Measurements from ENCODE around the gene CHPF.

Gene CHPF

GRCh38 chr2:219551441-219552381 is 8.1 kb upstream of the CHPF start:
- DNase-seq (ENCODE audit: low spot score) = no peak

- DNase-seq (ENCODE audit: low spot score) = no peak
Measured at GRCh38 chr2:219549619-219550018, 6.0 kb upstream of the CHPF start.

DNA sequence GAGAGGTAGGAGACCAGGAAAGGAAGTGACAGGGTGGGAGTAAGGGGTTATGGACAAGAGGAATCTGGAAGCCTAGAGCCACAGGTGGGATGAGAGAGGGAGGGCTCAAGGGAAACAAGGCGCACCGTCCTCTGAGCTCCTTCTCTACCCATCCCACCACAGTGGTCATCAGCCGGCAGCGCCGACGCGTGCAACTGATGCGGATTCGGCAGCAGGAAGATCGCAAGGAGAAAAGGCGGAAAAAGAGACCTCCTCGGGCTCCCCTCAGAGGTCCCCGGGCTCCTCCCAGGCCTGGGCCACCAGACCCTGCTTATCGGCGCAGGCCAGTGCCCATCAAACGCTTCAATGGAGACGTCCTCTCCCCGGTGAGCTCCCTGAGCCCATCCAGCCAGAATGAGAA is 5.4 kb upstream of the CHPF start:
- DNase-seq (ENCODE audit: low spot score) = no peak

DNA sequence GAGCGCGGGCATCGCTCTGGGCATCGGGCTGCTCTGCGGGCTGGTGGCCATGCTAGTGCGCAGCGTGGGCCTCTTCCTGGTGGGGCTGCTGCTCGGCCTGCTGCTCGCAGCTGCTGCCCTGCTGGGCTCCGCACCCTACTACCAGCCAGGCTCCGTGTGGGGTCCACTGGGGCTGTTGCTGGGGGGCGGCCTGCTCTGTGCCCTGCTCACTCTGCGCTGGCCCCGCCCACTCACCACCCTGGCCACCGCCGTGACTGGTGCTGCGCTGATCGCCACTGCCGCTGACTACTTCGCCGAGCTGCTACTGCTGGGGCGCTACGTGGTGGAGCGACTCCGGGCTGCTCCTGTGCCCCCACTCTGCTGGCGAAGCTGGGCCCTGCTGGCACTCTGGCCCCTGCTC is 4.0 kb upstream of the CHPF start:
- no peak for DNase-seq (ENCODE audit: low spot score)

- no peak for DNase-seq (ENCODE audit: low spot score)
Measured at GRCh38 chr2:219545943-219546352, 2.3 kb upstream of the CHPF start.

GRCh38 chr2:219545295-219545942 is 1.8 kb upstream of the CHPF start:
- no peak for DNase-seq (ENCODE audit: low spot score)

DNA sequence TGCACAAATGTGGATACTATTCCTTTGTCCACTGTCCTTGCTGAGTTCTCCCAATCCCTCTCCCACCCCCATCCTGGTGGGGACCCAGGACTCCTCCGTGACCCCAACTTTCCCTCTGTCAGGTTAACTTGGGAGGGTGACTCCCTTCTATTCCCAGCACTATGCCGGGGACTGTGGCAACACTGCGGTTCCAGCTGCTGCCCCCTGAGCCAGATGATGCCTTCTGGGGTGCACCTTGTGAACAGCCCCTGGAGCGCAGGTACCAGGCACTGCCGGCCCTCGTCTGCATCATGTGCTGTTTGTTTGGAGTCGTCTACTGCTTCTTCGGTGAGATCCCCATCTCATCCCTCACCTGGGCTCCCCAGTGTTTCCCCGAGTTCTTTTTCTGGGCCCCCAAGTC is 958 bp upstream of the CHPF start:
- DNase-seq (ENCODE audit: low spot score) = no peak

- no peak for DNase-seq (ENCODE audit: low spot score)
Measured at GRCh38 chr2:219542931-219543595, 546 bp downstream of the CHPF start.

DNA sequence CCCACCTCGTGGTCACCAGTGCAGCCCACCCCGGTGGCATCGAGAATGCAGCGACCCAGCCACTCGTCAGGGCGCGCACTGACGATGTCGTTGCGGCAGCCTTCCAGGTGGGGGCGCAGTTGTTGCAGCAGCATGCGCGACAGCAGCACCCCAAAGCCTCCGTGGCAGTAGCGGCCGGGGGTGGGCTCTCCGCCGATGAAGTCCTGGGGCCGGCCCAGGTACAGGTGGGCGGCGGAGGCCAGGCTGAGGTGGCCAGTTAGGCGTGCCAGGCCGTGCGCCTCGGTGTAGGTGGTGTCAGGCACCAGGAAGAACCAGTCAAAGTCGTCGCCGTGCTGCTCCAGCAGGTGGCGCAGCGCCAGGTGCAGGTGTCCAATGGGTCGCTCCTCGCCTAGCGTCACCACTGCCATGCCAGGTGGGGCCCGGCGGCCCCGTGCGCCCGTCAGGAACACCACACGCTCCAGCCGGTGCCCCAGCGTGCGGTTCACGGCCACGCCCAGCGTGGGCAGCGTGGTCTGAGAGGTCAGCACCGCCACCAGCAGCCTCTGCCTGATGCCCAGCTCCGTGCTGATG is 1.9 kb downstream of the CHPF start:
- DNase-seq (ENCODE audit: low spot score) = peak; percentile 90

DNA sequence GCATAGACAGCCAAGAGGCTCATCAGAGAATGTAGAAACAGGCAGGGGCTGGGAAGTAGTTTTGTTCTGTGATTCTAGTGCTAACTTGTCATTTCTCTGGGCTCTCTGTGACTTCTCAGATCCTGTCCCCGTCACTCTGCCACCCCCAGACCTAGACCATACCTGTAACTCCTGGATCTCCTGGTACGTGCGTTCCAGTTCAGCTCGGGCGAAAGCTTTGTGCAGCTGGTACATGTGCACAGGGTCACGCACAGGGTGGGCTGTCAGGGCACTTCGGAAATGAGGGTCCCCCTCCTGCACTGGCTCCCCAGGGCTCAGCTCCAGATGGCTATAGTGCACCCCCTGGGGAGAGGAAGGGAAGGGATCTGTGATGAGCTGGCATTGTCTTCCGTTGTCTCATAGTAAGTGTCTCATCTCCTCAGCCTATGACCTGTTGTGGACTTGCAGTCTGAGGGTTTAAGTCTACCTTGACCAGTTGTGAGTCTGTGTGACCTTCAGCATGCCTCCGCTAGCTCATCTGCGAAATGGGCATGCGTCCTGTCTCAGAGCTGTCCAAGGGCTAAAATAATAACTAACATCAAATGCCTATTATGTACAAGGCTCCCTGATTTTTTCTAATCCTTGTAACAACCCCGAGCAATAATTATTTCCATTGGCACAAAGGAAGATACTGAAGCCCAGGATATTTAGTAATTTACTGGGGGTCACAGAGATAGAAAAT is 2.7 kb downstream of the CHPF start:
- no peak for DNase-seq (ENCODE audit: low spot score)

- no peak for DNase-seq (ENCODE audit: low spot score)
Measured at GRCh38 chr2:219539926-219540678, 3.5 kb downstream of the CHPF start.

- DNase-seq (ENCODE audit: low spot score) = no peak
Measured at GRCh38 chr2:219538956-219539788, 4.4 kb downstream of the CHPF start.

GRCh38 chr2:219538504-219538951 is 5.1 kb downstream of the CHPF start:
- DNase-seq (ENCODE audit: low spot score) = no peak

GRCh38 chr2:219537657-219538488 is 5.7 kb downstream of the CHPF start:
- peak; percentile 32 for DNase-seq (ENCODE audit: low spot score)

DNA sequence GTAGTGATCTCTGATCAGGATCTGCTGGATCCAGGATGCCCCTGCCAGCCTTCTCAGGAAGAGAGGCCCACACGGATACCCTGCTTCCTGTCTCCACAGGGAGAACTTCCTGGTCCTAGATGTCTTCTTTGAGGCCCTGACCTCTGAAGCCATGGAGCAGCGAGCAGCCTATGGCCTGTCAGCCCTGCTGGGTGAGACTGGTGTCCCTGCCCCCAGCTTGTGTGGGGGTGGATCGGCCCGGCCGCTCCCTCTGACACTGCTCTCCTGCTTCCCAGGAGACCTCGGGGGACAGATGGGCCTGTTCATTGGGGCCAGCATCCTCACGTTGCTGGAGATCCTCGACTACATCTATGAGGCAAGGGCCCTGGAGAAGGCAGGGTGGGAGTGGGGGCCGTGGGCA is 6.6 kb downstream of the CHPF start:
- no peak for DNase-seq (ENCODE audit: low spot score)

- no peak for DNase-seq (ENCODE audit: low spot score)
Measured at GRCh38 chr2:219536425-219536824, 7.2 kb downstream of the CHPF start.

DNA sequence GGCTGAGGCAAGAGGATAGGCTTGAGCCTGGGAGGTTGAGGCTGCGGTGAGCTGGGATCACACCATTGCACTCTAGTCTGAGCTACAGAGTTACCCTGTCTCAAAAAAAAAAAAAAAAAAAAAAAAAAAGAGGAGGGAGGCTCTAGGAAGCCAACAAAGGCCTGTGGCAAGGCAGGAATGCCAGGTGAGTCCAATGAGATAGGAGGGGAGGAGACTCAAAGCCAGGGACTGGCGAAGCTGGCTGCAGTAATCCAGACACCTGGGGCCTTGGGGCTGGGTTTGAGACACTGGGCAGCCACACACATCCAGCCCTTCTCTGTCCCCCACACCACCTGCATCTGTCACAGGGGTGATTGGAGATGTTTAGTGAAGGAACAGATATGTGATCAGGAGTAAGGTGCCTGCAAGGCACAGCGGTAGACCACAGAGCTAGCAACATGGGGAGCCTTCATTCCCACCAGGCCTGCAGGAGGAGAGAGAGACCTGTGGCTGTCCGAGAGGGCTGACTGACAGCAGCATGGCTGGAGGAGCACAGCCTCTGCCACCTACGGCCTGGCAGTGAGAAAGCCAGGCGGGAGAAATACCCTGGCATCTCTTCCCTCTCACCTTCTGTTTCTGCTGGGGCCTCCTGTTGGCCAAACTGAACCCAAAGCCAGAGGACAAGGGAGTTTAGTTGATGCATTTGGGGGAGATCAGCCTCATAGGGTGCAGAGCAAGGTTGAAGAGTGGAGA is 9.5 kb downstream of the CHPF start:
- DNase-seq (ENCODE audit: low spot score) = peak; percentile 77

- no peak for DNase-seq (ENCODE audit: low spot score)
Measured at GRCh38 chr2:219532378-219532649, 11.3 kb downstream of the CHPF start.

All from SW480 (cell line).